ENCODE data around the gene ZNF543. TPM values are rescaled to one million over a fixed set of nuclear protein-coding genes. Genes with fewer than 3 reads are reported as not detected.

Gene ZNF543
- total and polyA plus RNA-seq, 2 experiments from 2014 or later: 2.6 to 6.7 TPM

GRCh38 chr19:57357406-57357805 is 37.1 kb downstream of the ZNF543 start:
- peaks cover 9% of the 10 kb centered on the region for H3K4me1 ChIP-seq (ENCODE audit: insufficient read depth)
- no peaks in the 10 kb centered on the region for H3K9me2 ChIP-seq (replicated peaks; ENCODE audit: insufficient read depth)
- no peaks in the 10 kb centered on the region for H3K36me3 ChIP-seq (replicated peaks; ENCODE audit: insufficient read depth, low read depth)
- no peak overlapping the region for H3K4me2 ChIP-seq
- no peaks in the 10 kb centered on the region for H4K20me1 ChIP-seq (ENCODE audit: insufficient read depth, poor library complexity, severe bottlenecking)
- H3K27ac ChIP-seq: no peak overlapping the region
- no peaks in the 10 kb centered on the region for H3K9me3 ChIP-seq (ENCODE audit: low read depth)
- H3K79me2 ChIP-seq: peaks cover 17% of the 10 kb centered on the region
- no peak overlapping the region for H2AFZ ChIP-seq
- H3K27me3 ChIP-seq: no peaks in the 10 kb centered on the region
- TF ChIP-seq EZH2phosphoT487 (IDR thresholded peaks at IDR 0.05; ENCODE audit: low read depth, severe bottlenecking, unreplicated experiment) (no peak), CTCF (IDR thresholded peaks at IDR 0.05; ENCODE audit: poor library complexity) (no peak), EZH2 (IDR thresholded peaks at IDR 0.05; ENCODE audit: borderline replicate concordance) (no peak)
- no peak for DNase-seq (ENCODE audit: low spot score)
- WGBS (ENCODE audit: low lambda C conversion rate, missing lambda C conversion rate): over 99% methylated on average over 5 of the region's 5 CpGs
- no peak overlapping the region for H3K4me3 ChIP-seq

DNA sequence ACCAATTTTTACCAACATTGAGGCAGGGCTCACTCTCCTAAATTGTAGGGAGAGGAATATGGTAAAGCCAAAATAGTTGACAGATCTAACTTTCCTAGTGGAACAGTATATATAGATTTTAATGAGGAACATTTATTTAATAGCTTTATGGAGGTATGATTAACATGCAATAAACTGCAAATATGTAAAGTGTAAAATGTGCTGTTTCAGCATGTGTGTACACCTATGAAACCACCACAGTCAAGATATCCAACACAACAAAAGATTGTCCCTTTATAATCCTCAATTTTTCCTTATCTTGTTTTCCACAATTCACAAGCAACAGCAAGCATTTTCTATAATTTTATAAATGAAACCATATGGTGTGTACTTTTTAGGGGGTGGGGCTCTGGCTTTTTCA is 39.0 kb downstream of the ZNF543 start:
- Histone ChIP-seq H3K27me3 (no peaks in the 10 kb centered on the region), H3K4me2 (no peak overlapping the region), H3K79me2 (peaks cover 7% of the 10 kb centered on the region), H3K4me1 (ENCODE audit: insufficient read depth) (peaks cover 6% of the 10 kb centered on the region), H3K27ac (no peak overlapping the region), H3K4me3 (no peak overlapping the region), H3K36me3 (replicated peaks; ENCODE audit: insufficient read depth, low read depth) (no peaks in the 10 kb centered on the region), H2AFZ (no peak overlapping the region), H3K9me3 (ENCODE audit: low read depth) (no peaks in the 10 kb centered on the region), H4K20me1 (ENCODE audit: insufficient read depth, poor library complexity, severe bottlenecking) (no peaks in the 10 kb centered on the region), H3K9me2 (replicated peaks; ENCODE audit: insufficient read depth) (no peaks in the 10 kb centered on the region)
- no peak for TF ChIP-seq CTCF (IDR thresholded peaks at IDR 0.05; ENCODE audit: poor library complexity)
- TF ChIP-seq EZH2 (IDR thresholded peaks at IDR 0.05; ENCODE audit: borderline replicate concordance): no peak
- no peak for TF ChIP-seq EZH2phosphoT487 (IDR thresholded peaks at IDR 0.05; ENCODE audit: low read depth, severe bottlenecking, unreplicated experiment)
- DNase-seq (ENCODE audit: low spot score): no peak

GRCh38 chr19:57362419-57362818 is 42.1 kb downstream of the ZNF543 start:
- peak overlapping the region; percentile 18 for H3K4me3 ChIP-seq
- no peaks in the 10 kb centered on the region for H3K9me3 ChIP-seq (ENCODE audit: low read depth)
- peaks cover 27% of the 10 kb centered on the region for H3K79me2 ChIP-seq
- peak overlapping the region; percentile 87 for H2AFZ ChIP-seq
- no peaks in the 10 kb centered on the region for H3K27me3 ChIP-seq
- H4K20me1 ChIP-seq (ENCODE audit: insufficient read depth, poor library complexity, severe bottlenecking): no peaks in the 10 kb centered on the region
- TF ChIP-seq EZH2phosphoT487 (IDR thresholded peaks at IDR 0.05; ENCODE audit: low read depth, severe bottlenecking, unreplicated experiment): no peak
- TF ChIP-seq CTCF (IDR thresholded peaks at IDR 0.05; ENCODE audit: poor library complexity): no peak
- no peak for TF ChIP-seq EZH2 (IDR thresholded peaks at IDR 0.05; ENCODE audit: borderline replicate concordance)
- H3K4me2 ChIP-seq: peak overlapping the region; percentile 76
- peak overlapping the region; percentile 88 for H3K27ac ChIP-seq
- WGBS (ENCODE audit: low lambda C conversion rate, missing lambda C conversion rate): 84% methylated on average over 2 of the region's 2 CpGs
- no peaks in the 10 kb centered on the region for H3K9me2 ChIP-seq (replicated peaks; ENCODE audit: insufficient read depth)
- peaks cover 9% of the 10 kb centered on the region for H3K4me1 ChIP-seq (ENCODE audit: insufficient read depth)
- no peak for DNase-seq (ENCODE audit: low spot score)
- H3K36me3 ChIP-seq (replicated peaks; ENCODE audit: insufficient read depth, low read depth): no peaks in the 10 kb centered on the region

Data from hepatocyte (in vitro differentiated cells).